Activated CD8-positive, alpha-beta memory T cell treated with anti-CD3 and anti-CD28 coated beads, Interleukin-2, amount 50 U/mL, for 24 hours (primary cell): Measurements from ENCODE around the gene PSME3.

Experiments
- DNase-seq: peaks from one replicate; pipeline ENCODE4 v3.0.0-alpha.2; 2020; ENCODE audit errors: extremely low read depth

PSME3 gene

GRCh38 chr17:42832934-42833766 lies at the start of gene PSME3:
Gene PSME3 (plus strand): TSS chr17:42833397. CDS start chr17:42833632, 235 bp downstream.
- DNase-seq, result peak; percentile 82

GRCh38 chr17:42783791-42784138 lies 49.4 kb upstream of the PSME3 start:
- no peak for DNase-seq

- no peak for DNase-seq
Measured at GRCh38 chr17:42784409-42784808, 48.8 kb upstream of the PSME3 start.

GRCh38 chr17:42784811-42785592 lies 48.2 kb upstream of the PSME3 start:
- no peak for DNase-seq

GRCh38 chr17:42787266-42787665 lies 45.9 kb upstream of the PSME3 start:
- DNase-seq, result no peak

GRCh38 chr17:42791948-42792347 lies 41.2 kb upstream of the PSME3 start:
- DNase-seq, result no peak

GRCh38 chr17:42792545-42792944 lies 40.7 kb upstream of the PSME3 start:
- no peak for DNase-seq

- DNase-seq, result no peak
Measured at GRCh38 chr17:42795061-42795460, 38.1 kb upstream of the PSME3 start.

- no peak for DNase-seq
Measured at GRCh38 chr17:42795465-42795864, 37.7 kb upstream of the PSME3 start.

GRCh38 chr17:42796066-42796758 lies 37.0 kb upstream of the PSME3 start:
- DNase-seq, result no peak

GRCh38 chr17:42797067-42798007 lies 35.9 kb upstream of the PSME3 start:
- DNase-seq, result no peak

- no peak for DNase-seq
Measured at GRCh38 chr17:42798011-42798382, 35.2 kb upstream of the PSME3 start.

- DNase-seq, result peak; percentile 43
Measured at GRCh38 chr17:42798383-42799380, 34.5 kb upstream of the PSME3 start, which contains the start of the genes CNTD1 and COA3. Gene CNTD1 (plus strand): TSS chr17:42798861. CDS start chr17:42799068, 207 bp downstream. Gene COA3 (minus strand): TSS chr17:42798704. CDS start chr17:42798681, 23 bp downstream.

GRCh38 chr17:42803074-42803883 lies 29.9 kb upstream of the PSME3 start:
- no peak for DNase-seq

- DNase-seq, result no peak
Measured at GRCh38 chr17:42804918-42805367, 28.3 kb upstream of the PSME3 start.

- no peak for DNase-seq
Measured at GRCh38 chr17:42806249-42806648, 26.9 kb upstream of the PSME3 start.

GRCh38 chr17:42809250-42809649 lies 23.9 kb upstream of the PSME3 start:
- no peak for DNase-seq

GRCh38 chr17:42814633-42815399 lies 18.4 kb upstream of the PSME3 start:
- DNase-seq, result no peak
